DND-41 (cell line): ENCODE data around the gene KLHDC7B.

Source experiments
- CTCF ChIP-seq: IDR thresholded peaks from 2 replicates; pipeline ENCODE4 v1.5.1; 2012; ENCODE audit warnings: borderline replicate concordance, low read length, moderate library complexity, mild to moderate bottlenecking; ENCODE audit not compliant: poor library complexity, severe bottlenecking; ENCODE audit errors: extremely low read depth
- EZH2 ChIP-seq: IDR thresholded peaks from 3 replicates; pipeline ENCODE4 v1.6.1; 2012; ENCODE audit warnings: borderline replicate concordance, low read depth, mild to moderate bottlenecking, moderate library complexity, low read length, inconsistent platforms; ENCODE audit not compliant: severe bottlenecking

GRCh38 chr22:50507421-50507990 lies 38.2 kb upstream of the KLHDC7B start, which contains the start of gene LMF2:
- TF ChIP-seq EZH2 (no peak), CTCF (no peak)
